ENCODE results near the gene PVALEF.

Gene PVALEF

GRCh38 chr17:81187586-81188490 lies 22.5 kb downstream of the PVALEF start:
- no peak for TF ChIP-seq CTCF (IDR thresholded peaks at IDR 0.05; ENCODE audit: extremely low read depth, insufficient read depth, missing control alignments)
- in situ Hi-C loops (cut with MboI; ENCODE audit: low pct_unique_long_range_greater_than_20kb, low sequenced_read_pairs, unreplicated experiment): no loop called here

GRCh38 chr17:81188491-81188840 lies 23.2 kb downstream of the PVALEF start:
- no peak for TF ChIP-seq CTCF (IDR thresholded peaks at IDR 0.05; ENCODE audit: extremely low read depth, insufficient read depth, missing control alignments)
- in situ Hi-C loops (cut with MboI; ENCODE audit: low pct_unique_long_range_greater_than_20kb, low sequenced_read_pairs, unreplicated experiment): no loop called here
- DNase-seq (ENCODE audit: low spot score): no peak

More at GRCh38 chr17:81187586-81188490, 22.5 kb downstream of the PVALEF start:
- no peak for DNase-seq (ENCODE audit: low spot score)

GRCh38 chr17:81189016-81189415 lies 23.7 kb downstream of the PVALEF start:
- in situ Hi-C loops (cut with MboI; ENCODE audit: low pct_unique_long_range_greater_than_20kb, low sequenced_read_pairs, unreplicated experiment): no loop called here
- no peak for TF ChIP-seq CTCF (IDR thresholded peaks at IDR 0.05; ENCODE audit: extremely low read depth, insufficient read depth, missing control alignments)
- DNase-seq (ENCODE audit: low spot score): no peak

GRCh38 chr17:81189670-81190530 lies 24.6 kb downstream of the PVALEF start:
- DNase-seq (ENCODE audit: low spot score): peak; percentile 42
- in situ Hi-C loops (cut with MboI; ENCODE audit: low pct_unique_long_range_greater_than_20kb, low sequenced_read_pairs, unreplicated experiment): no loop called here

GRCh38 chr17:81190591-81190990 lies 25.3 kb downstream of the PVALEF start:
- DNase-seq (ENCODE audit: low spot score): no peak
- no peak for TF ChIP-seq CTCF (IDR thresholded peaks at IDR 0.05; ENCODE audit: extremely low read depth, insufficient read depth, missing control alignments)
- in situ Hi-C loops (cut with MboI; ENCODE audit: low pct_unique_long_range_greater_than_20kb, low sequenced_read_pairs, unreplicated experiment): no loop called here

More at GRCh38 chr17:81189670-81190530, 24.6 kb downstream of the PVALEF start:
- no peak for TF ChIP-seq CTCF (IDR thresholded peaks at IDR 0.05; ENCODE audit: extremely low read depth, insufficient read depth, missing control alignments)

GRCh38 chr17:81191116-81191515 lies 25.8 kb downstream of the PVALEF start:
- no peak for DNase-seq (ENCODE audit: low spot score)
- in situ Hi-C loops (cut with MboI; ENCODE audit: low pct_unique_long_range_greater_than_20kb, low sequenced_read_pairs, unreplicated experiment): no loop called here
- TF ChIP-seq CTCF (IDR thresholded peaks at IDR 0.05; ENCODE audit: extremely low read depth, insufficient read depth, missing control alignments): no peak
